Measurements from ENCODE around the gene ISM2. TPM values are rescaled to one million over a fixed set of nuclear protein-coding genes. Genes with fewer than 3 reads are reported as not detected.

ISM2 gene
- total and polyA plus RNA-seq, 9 of the 15 experiments (the other 6 are each of a cell fraction or from before 2014, with no cell fraction given), result 0.08 to 0.11 TPM; not detected in 7

DNA sequence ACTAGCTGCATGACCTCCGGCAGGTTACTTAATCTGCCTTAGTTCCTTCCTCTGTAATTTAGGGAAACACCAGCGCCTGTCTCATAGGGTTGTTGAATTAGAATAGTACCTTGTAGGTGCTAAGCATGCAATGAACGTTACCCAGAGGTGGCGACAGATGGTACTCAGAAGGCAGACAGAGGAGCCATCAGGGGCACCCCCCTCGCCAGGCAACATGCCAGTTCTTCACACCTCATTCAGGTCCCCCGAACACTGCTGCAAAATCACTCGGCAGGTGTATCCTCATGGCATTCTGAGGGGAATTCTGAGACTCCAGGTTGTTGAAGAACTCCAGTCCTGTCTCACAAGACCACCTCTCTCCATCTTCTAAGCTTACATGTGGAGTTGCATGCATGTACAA is 10.1 kb downstream of the ISM2 start:
- BruUV-seq (replicated peaks), result no TSS peak
- no peak overlapping the region for H3K4me3 ChIP-seq
- 4% methylated on average over 7 of the region's 7 CpGs for WGBS (ENCODE audit: insufficient coverage, low coverage, missing lambda C conversion rate)

More for the DNA sequence above, 10.1 kb downstream of the ISM2 start:
- Histone ChIP-seq H3K4me1 (replicated peaks in 1 of 2; ENCODE audit: control insufficient read depth in 2 of 2, insufficient read depth in 2 of 2, low read length in 2 of 2) (no peaks in the 10 kb centered on the region; a peak in 1 of 5 replicates), H2AFZ (ENCODE audit: low read depth, low read length) (no peak overlapping the region), H3K9me3 (replicated peaks; ENCODE audit: control insufficient read depth, insufficient read depth, low read depth, low read length) (no peaks in the 10 kb centered on the region), H3K79me2 (ENCODE audit: control insufficient read depth, insufficient read depth, low read length) (no peaks in the 10 kb centered on the region), H3K27me3 (ENCODE audit: control insufficient read depth in 2 of 2, insufficient read depth in 2 of 2, low read length in 2 of 2) (peaks cover 10 to 36% of the 10 kb centered on the region in 2 experiments; a peak in 4 of 5 replicates), H3K27ac (ENCODE audit: extremely low read depth, low read depth, low read length) (no peak overlapping the region), H3K4me2 (ENCODE audit: insufficient read depth, low read length) (no peak overlapping the region), H3K9ac (ENCODE audit: insufficient read depth in 1 of 2, low read depth in 2 of 2, low read length in 2 of 2) (no peak overlapping the region), H3K36me3 (ENCODE audit: control insufficient read depth, insufficient read depth, low read length) (no peaks in the 10 kb centered on the region), H4K20me1 (replicated peaks; ENCODE audit: control insufficient read depth, insufficient read depth, low read length) (no peaks in the 10 kb centered on the region), H3K9me1 (ENCODE audit: control insufficient read depth, insufficient read depth, low read length) (no peaks in the 10 kb centered on the region)
- FAIRE-seq (no peak), ATAC-seq (no peak), DNase-seq (ENCODE audit: extremely low read depth in 1 of 4, low spot score in 3 of 4) (no peak)
- intact Hi-C loops (cut with micrococcal nuclease) (no loop called here), in situ Hi-C loops (cut with MboI) (no loop called here)
- ChIA-PET POLR2A (interaction anchor here (0.7 kb wide), 1 partner anchor 29 kb away, joined by 3 read pairs; no protein-coding TSS in a partner anchor), CTCF (ENCODE audit: low intra/inter-chr PET ratio) (no interaction called here)
- TF ChIP-seq DMBX1 (CRISPR knock-in tag; IDR thresholded peaks at IDR 0.05; ENCODE audit: borderline replicate concordance), result no peak
- TF ChIP-seq, protein P1, sequence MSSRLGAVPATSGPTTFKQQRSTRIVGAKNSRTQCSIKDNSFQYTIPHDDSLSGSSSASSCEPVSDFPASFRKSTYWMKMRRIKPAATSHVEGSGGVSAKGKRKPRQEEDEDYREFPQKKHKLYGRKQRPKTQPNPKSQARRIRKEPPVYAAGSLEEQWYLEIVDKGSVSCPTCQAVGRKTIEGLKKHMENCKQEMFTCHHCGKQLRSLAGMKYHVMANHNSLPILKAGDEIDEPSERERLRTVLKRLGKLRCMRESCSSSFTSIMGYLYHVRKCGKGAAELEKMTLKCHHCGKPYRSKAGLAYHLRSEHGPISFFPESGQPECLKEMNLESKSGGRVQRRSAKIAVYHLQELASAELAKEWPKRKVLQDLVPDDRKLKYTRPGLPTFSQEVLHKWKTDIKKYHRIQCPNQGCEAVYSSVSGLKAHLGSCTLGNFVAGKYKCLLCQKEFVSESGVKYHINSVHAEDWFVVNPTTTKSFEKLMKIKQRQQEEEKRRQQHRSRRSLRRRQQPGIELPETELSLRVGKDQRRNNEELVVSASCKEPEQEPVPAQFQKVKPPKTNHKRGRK (tag; IDR thresholded peaks at IDR 0.05), result no peak
- no peak for TF ChIP-seq LEF1 (IDR thresholded peaks at IDR 0.05)
- TF ChIP-seq ZNF444 (CRISPR knock-in tag; IDR thresholded peaks at IDR 0.05), result no peak
- no peak for TF ChIP-seq ZZZ3 (IDR thresholded peaks at IDR 0.05)
- no peak for TF ChIP-seq U2AF1 (optimal IDR thresholded peaks at IDR 0.05; ENCODE audit: low read depth, low read length)
- no peak for TF ChIP-seq SUPT5H (IDR thresholded peaks at IDR 0.05)
- TF ChIP-seq PHB2 (IDR thresholded peaks at IDR 0.05; ENCODE audit: low read depth), result no peak
- TF ChIP-seq ZNF124 (CRISPR knock-in tag; IDR thresholded peaks at IDR 0.05), result no peak
- no peak for TF ChIP-seq MECOM (CRISPR knock-in tag; IDR thresholded peaks at IDR 0.05)
- TF ChIP-seq, protein P2, sequence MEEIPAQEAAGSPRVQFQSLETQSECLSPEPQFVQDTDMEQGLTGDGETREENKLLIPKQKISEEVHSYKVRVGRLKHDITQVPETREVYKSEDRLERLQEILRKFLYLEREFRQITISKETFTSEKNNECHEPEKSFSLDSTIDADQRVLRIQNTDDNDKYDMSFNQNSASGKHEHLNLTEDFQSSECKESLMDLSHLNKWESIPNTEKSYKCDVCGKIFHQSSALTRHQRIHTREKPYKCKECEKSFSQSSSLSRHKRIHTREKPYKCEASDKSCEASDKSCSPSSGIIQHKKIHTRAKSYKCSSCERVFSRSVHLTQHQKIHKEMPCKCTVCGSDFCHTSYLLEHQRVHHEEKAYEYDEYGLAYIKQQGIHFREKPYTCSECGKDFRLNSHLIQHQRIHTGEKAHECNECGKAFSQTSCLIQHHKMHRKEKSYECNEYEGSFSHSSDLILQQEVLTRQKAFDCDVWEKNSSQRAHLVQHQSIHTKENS (CRISPR knock-in tag; IDR thresholded peaks at IDR 0.05), result no peak
- no peak for TF ChIP-seq ELF4 (CRISPR knock-in tag; IDR thresholded peaks at IDR 0.05)
- no peak for TF ChIP-seq TBL1XR1 (IDR thresholded peaks at IDR 0.05; ENCODE audit: low read length in 2 of 2)
- no peak for TF ChIP-seq ZNF507 (tag; conservative IDR thresholded peaks at IDR 0.05)
- no peak for TF ChIP-seq TEAD4 (IDR thresholded peaks at IDR 0.05; ENCODE audit: low read length)
- TF ChIP-seq TEAD4 (CRISPR knock-in tag; IDR thresholded peaks at IDR 0.05; ENCODE audit: borderline replicate concordance), result no peak
